ENCODE measurements around the gene SOX12.

DNA sequence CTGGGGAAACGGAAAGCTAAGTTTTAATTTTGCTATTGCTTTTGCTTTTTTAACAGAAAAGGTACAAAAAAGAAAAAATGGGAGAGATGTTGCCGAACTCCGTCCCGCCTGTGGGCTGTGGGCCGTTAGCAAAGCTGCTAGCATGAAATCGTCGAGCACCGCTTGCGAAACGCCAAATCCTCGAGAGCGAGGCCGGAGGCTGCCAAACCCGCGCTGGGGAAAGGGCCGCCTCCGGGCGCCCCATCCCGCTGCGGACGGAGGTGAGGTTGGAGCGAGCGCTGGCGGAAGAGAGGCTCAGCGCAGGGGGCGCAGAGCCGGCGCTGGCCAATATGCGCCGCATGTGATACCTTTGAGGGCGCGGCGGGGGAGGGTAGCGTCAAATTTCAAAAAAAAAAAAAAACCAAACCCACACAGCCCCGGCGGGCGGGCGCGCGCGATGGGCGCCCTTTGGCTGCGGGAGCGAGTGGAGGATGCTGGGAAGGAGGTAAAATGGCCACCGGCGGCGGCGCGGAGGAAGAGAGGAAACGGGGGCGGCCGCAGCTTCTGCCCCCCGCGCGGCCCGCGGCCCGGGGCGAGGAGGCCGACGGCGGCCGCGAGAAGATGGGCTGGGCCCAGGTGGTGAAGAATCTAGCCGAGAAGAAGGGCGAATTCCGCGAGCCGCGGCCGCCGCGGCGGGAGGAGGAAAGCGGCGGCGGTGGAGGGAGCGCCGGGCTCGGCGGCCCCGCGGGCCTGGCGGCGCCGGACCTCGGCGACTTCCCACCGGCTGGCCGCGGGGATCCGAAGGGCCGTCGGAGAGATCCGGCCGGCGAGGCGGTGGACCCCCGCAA lies 28.0 kb upstream of the SOX12 start, which contains the start of gene ZCCHC3:
- TF ChIP-seq, protein P1, sequence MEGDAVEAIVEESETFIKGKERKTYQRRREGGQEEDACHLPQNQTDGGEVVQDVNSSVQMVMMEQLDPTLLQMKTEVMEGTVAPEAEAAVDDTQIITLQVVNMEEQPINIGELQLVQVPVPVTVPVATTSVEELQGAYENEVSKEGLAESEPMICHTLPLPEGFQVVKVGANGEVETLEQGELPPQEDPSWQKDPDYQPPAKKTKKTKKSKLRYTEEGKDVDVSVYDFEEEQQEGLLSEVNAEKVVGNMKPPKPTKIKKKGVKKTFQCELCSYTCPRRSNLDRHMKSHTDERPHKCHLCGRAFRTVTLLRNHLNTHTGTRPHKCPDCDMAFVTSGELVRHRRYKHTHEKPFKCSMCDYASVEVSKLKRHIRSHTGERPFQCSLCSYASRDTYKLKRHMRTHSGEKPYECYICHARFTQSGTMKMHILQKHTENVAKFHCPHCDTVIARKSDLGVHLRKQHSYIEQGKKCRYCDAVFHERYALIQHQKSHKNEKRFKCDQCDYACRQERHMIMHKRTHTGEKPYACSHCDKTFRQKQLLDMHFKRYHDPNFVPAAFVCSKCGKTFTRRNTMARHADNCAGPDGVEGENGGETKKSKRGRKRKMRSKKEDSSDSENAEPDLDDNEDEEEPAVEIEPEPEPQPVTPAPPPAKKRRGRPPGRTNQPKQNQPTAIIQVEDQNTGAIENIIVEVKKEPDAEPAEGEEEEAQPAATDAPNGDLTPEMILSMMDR (conservative IDR thresholded peaks at IDR 0.05; ENCODE audit: low read depth, low read length) = no peak; the same call in 1 of the 2 replicates
- TF ChIP-seq EZH2 (IDR thresholded peaks at IDR 0.05; ENCODE audit: borderline replicate concordance, low read depth, low read length, poor library complexity, severe bottlenecking) = no peak

Data from A673 (cell line).